ENCODE measurements around the gene KANSL1. TPM values are rescaled to one million over a fixed set of nuclear protein-coding genes. Genes with fewer than 3 reads are reported as not detected.

Gene KANSL1
- total and polyA plus RNA-seq, 9 of the 15 experiments (the other 6 are each of a cell fraction or from before 2014, with no cell fraction given): 3.6 to 55.4 (median 31.8) TPM

- Histone ChIP-seq H2AFZ (ENCODE audit: low read depth, low read length) (no peak overlapping the region), H3K9me3 (replicated peaks; ENCODE audit: control insufficient read depth, insufficient read depth, low read depth, low read length) (no peaks in the 10 kb centered on the region), H4K20me1 (replicated peaks; ENCODE audit: control insufficient read depth, insufficient read depth, low read length) (peaks cover 48% of the 10 kb centered on the region), H3K79me2 (ENCODE audit: control insufficient read depth, insufficient read depth, low read length) (peaks cover 98% of the 10 kb centered on the region), H3K4me2 (ENCODE audit: insufficient read depth, low read length) (no peak overlapping the region), H3K9me1 (ENCODE audit: control insufficient read depth, insufficient read depth, low read length) (peaks cover 9% of the 10 kb centered on the region), H3K4me1 (replicated peaks in 1 of 2; ENCODE audit: control insufficient read depth in 2 of 2, insufficient read depth in 2 of 2, low read length in 2 of 2) (peaks cover 23 to 33% of the 10 kb centered on the region in 2 experiments), H3K27me3 (ENCODE audit: control insufficient read depth in 2 of 2, insufficient read depth in 2 of 2, low read length in 2 of 2) (no peaks in the 10 kb centered on the region), H3K9ac (ENCODE audit: insufficient read depth in 1 of 2, low read depth in 2 of 2, low read length in 2 of 2) (no peak overlapping the region), H3K4me3 (no peak overlapping the region), H3K36me3 (ENCODE audit: control insufficient read depth, insufficient read depth, low read length) (peaks cover 3% of the 10 kb centered on the region; the same call in 1 of the 3 replicates), H3K27ac (ENCODE audit: extremely low read depth, low read depth, low read length) (no peak overlapping the region; the same call in 2 of the 3 replicates)
- ChIA-PET POLR2A (interaction anchor here (1.6 to 1.8 kb wide), 2 partner anchors 9 to 10 kb away, joined by 8 to 9 read pairs; no protein-coding TSS in a partner anchor), CTCF (ENCODE audit: low intra/inter-chr PET ratio) (no interaction called here)
- in situ Hi-C loops (cut with MboI): no loop called here
- no TSS peak for BruUV-seq (replicated peaks)
- TF ChIP-seq, protein P1, sequence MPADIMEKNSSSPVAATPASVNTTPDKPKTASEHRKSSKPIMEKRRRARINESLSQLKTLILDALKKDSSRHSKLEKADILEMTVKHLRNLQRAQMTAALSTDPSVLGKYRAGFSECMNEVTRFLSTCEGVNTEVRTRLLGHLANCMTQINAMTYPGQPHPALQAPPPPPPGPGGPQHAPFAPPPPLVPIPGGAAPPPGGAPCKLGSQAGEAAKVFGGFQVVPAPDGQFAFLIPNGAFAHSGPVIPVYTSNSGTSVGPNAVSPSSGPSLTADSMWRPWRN (IDR thresholded peaks at IDR 0.05; ENCODE audit: low read depth): no peak
- TF ChIP-seq NR4A1 (CRISPR knock-in tag; IDR thresholded peaks at IDR 0.05) (no peak), NR4A1 (tag; IDR thresholded peaks at IDR 0.05) (no peak), PHF20 (IDR thresholded peaks at IDR 0.05; ENCODE audit: partially characterized antibody) (no peak), GTF2E2 (tag; IDR thresholded peaks at IDR 0.05) (peak; percentile 33; the same call in 1 of the 2 replicates), C11orf30 (IDR thresholded peaks at IDR 0.05; ENCODE audit: low read depth) (no peak), POLR2AphosphoS5 (IDR thresholded peaks at IDR 0.05; ENCODE audit: control insufficient read depth, insufficient read depth, low read depth, low read length) (no peak), NEUROD1 (IDR thresholded peaks at IDR 0.05; ENCODE audit: borderline replicate concordance, low read depth, low read length, partially characterized antibody) (no peak)
- 63% methylated on average over 1 of the region's 1 CpG for WGBS (ENCODE audit: insufficient coverage, low coverage, missing lambda C conversion rate)
- ATAC-seq: no peak
- DNase-seq (ENCODE audit: extremely low read depth in 1 of 4, low spot score in 3 of 4): no peak
- intact Hi-C loops (cut with micrococcal nuclease): no loop called here
- FAIRE-seq: no peak
These were observed 83.0 kb downstream of the KANSL1 start for GRCh38 chr17:46110219-46110618.

Measured in K562 (cell line).